HG03575 (cell line): Measurements from ENCODE around the gene SET.
"Not testable (repeated sequence)": the region's sequence is repeated elsewhere in the genome, so short reads cannot be mapped to it uniquely, and the experiment has no call there.

ENCODE experiments used
- ATAC-seq: cut with Tn5 transposase; IDR thresholded peaks from one replicate; pipeline ENCODE4 v1.9.1; 2021; ENCODE audit not compliant: unreplicated experiment, insufficient number of reproducible peaks, low FRiP score; ENCODE audit errors: extremely low read depth

SET gene

GRCh38 chr9:128685636-128686489 lies 3.2 kb upstream of the SET start:
- ATAC-seq, result no peak

DNA sequence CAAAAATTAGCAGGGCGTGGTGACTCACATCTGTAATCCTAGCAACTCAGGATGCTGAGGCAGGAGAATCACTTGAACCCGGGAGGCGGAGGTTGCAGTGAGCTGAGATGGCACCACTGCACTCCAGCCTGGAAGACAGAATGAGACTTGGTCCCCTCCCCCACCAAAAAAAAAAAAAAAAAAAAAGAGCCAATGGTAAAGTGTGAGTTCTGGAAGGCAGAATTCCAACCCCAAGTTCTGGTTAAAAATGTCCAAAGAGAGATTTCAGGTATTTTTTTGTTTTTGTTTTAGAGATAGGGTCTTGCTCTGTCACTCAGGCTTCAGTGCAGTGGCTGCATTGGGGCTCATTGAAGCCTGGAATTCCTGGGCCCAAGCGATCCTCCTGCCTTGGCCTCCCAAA lies 1.6 kb upstream of the SET start:
- ATAC-seq, result no peak

DNA sequence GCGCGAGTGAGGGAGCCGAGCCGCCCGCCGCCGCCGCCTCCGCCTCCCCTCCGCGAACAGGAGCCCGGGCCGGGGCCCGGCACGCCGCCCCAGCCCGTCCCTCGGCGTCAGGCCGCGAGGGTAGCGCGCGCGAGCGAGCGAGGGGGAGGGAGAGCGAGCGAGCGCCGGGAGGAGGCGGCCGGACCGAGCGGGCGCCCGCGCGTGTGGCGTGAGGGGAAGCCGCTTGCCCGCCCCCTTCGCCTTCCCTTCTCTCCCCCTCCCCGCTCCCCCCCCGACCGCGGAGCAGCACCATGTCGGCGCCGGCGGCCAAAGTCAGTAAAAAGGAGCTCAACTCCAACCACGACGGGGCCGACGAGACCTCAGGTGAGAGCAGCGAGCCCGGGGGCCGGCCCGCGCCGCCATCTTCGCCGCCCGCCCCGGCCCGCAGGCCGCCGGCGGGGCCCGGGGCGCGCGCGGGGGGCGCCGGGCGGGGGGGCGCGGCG lies 312 bp downstream of the SET start:
- no peak for ATAC-seq

GRCh38 chr9:128689820-128690683 lies 1.0 kb downstream of the SET start:
- ATAC-seq, result no peak

GRCh38 chr9:128690684-128691034 lies 1.6 kb downstream of the SET start:
- ATAC-seq, result no peak

DNA sequence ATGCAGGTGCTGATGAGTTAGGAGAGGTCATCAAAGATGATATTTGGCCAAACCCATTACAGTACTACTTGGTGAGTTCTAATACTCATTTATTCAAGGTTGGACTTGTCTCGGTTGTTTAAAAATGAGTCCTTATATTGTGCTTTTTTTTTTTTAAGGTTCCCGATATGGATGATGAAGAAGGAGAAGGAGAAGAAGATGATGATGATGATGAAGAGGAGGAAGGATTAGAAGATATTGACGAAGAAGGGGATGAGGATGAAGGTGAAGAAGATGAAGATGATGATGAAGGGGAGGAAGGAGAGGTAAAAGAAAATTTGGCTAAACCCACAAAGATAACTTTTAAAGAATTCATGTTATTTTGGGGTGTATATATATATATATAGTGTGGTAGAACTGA lies 4.7 kb downstream of the SET start:
- ATAC-seq, result not testable (repeated sequence)

- ATAC-seq, result no peak
Measured at GRCh38 chr9:128694344-128694743, 5.3 kb downstream of the SET start.

- ATAC-seq, result no peak
Measured at GRCh38 chr9:128696923-128697707, 8.1 kb downstream of the SET start.

- ATAC-seq, result not testable (repeated sequence)
Measured at GRCh38 chr9:128699096-128699795, 10.2 kb downstream of the SET start.

- no peak for ATAC-seq
Measured at GRCh38 chr9:128701227-128701854, 12.3 kb downstream of the SET start.

DNA sequence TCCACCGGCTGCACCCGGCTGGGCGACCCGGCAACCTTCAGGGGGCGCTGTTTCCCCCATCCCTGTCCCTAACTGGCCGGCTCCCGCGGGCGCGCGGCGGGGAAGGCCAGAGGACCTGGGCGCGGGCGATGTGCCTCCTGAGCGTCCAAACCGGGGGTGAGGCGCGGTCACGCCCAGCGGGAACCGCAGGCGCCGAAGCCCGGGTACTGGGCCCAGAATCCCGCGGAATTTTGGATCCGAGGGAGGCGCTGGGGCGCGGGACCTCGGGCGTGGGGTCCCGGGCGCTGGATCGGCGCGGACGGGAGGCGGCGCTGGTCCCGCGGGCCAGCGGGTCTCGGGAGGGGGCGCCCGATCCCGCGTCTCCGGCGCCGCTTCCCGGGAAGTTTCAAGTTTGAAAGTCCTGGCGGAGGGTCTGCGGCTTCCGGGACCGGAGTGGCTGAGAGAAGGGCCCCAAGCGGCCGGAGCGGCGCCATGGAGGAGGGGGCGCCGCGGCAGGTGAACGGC lies 13.5 kb downstream of the SET start, which contains the start of gene PKN3:
Gene PKN3, plus strand, starts transcription at position 59 of the 504 bp plus-strand sequence. Its CDS starts 413 bp downstream, at position 472.
- no peak for ATAC-seq

DNA sequence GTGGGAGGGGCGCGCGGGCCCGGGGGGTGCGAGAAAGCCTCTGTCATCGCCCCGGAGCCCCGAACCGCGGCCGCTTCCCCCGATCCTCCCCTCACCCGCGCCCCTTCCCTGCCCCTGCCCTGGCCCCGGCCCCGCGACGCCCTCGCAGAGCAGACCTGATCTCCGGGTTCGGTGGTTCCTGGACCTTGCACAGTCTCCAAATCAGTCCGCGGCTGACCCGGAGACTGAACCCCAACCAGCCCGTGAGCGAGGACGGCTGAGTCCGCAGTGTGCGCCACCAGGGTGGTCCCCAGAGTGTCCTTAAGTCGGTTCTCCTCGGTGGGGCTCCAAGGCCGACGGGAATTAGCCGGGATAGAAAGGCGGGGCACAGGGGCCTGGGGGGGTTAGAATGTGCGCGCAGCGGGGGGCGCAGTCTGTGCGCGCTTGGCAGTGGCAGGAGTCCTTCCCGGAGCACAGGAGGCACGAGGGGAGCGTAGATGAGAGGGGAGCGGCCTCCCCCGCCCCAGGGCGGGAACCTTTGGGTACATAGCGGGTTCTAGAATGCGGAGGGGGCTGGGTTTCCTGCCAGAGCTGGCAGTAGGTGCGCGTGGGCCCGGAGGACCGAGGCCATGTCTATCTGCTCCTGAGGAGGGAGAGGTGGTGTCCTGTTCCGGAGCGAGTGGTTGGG lies 14.1 kb downstream of the SET start:
- no peak for ATAC-seq

GRCh38 chr9:128703616-128704355 lies 14.8 kb downstream of the SET start:
- ATAC-seq, result no peak

GRCh38 chr9:128704356-128704670 lies 15.3 kb downstream of the SET start:
- ATAC-seq, result no peak

- no peak for ATAC-seq
Measured at GRCh38 chr9:128705051-128705965, 16.3 kb downstream of the SET start.

- no peak for ATAC-seq
Measured at GRCh38 chr9:128706045-128706444, 17.0 kb downstream of the SET start.
